Activated CD4-positive, alpha-beta T cell treated with anti-CD3 and anti-CD28 coated beads, Interleukin-2, amount 50 U/mL, for 24 hours (primary cell): ENCODE results near the gene DIP2A.

Source experiments
- DNase-seq, 2 donors: peaks; one replicate each; pipeline ENCODE4 v3.0.0-alpha.2; 2020; ENCODE audit warnings: low read depth in 1 of 2, low spot score in 1 of 2

The DIP2A gene

GRCh38 chr21:46616050-46616449 lies 157.4 kb downstream of the DIP2A start:
- no peak for DNase-seq

- no peak for DNase-seq
These were observed 158.0 kb downstream of the DIP2A start for GRCh38 chr21:46616656-46617055.

GRCh38 chr21:46617267-46618051 lies 158.8 kb downstream of the DIP2A start:
- no peak for DNase-seq

GRCh38 chr21:46618738-46619379 lies 160.2 kb downstream of the DIP2A start:
- no peak for DNase-seq
